ENCODE results near the gene UBE2O.

Gene UBE2O

DNA sequence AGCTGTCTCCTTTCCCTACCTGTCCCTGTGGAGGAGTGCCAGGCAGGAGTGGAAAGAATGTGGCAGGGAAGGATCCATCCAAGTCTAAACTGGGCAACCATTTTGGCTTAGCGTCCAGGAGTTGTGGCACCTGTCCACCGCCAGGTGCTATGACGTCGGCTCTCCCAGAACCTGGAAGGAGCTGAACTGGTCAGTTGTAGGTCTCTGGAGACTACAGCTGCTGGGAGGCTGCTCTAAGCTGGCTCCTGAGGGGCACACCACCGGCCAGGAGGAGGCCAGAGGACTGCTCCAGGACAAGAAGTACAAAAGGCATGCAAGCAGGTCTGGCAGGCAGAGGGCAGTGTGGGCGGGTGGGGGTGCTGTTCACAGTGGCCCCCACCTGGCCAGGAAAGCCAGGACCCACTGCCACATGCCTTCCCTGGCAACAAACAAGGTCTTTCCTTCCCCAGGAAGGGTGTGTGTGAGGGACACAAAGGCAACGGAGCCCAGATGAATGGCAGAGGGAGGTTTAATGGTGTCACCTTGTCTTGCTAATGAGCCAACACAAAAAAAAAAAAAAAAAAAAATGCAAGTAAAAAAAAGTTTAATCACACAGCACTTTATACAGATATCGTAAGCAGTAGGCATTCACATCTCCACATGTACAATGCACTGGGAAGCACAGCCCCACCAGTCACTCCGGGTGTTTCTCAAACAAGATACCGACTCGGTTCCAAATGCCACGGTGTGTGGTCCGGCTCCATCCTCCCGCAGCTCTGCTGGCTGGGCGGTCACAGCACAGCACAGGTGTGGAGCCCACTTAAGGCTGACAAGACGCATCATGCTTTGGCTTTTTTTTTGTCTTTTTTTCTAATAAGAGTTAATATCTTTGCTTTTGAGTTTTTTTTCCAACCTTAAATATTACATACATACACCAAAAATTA is 63.7 kb downstream of the UBE2O start:
- no peak overlapping the region for H3K9ac ChIP-seq
- H3K4me1 ChIP-seq: peaks cover 20 to 45% (median 38%) of the 10 kb centered on the region in 10 experiments
- no peak overlapping the region for H3K4me2 ChIP-seq
- peaks cover 17 to 28% (median 23%) of the 10 kb centered on the region in 11 experiments for H3K27me3 ChIP-seq
- H4K20me1 ChIP-seq: peaks cover 0 to 68% (median 31%) of the 10 kb centered on the region in 11 experiments; a peak in 18 of 22 replicates
- no peaks in the 10 kb centered on the region for H3K9me3 ChIP-seq (replicated peaks in 1 of 11)
- H3K4me3 ChIP-seq: no peak overlapping the region
- H3K36me3 ChIP-seq: peaks cover 30 to 56% (median 52%) of the 10 kb centered on the region in 11 experiments
- H3K27ac ChIP-seq: no peak overlapping the region
- no peak for TF ChIP-seq Cebpa-rat (IDR thresholded peaks at IDR 0.05)

GRCh38 chr17:76386966-76387765 is 65.8 kb downstream of the UBE2O start:
- Histone ChIP-seq H3K9ac (peak overlapping the region in 1 of 11 experiments; percentile 29; a peak in 1 of 22 replicates), H3K4me2 (peak overlapping the region in 9 of 11 experiments; percentile 12 to 100 (median 98); a peak in 12 of 22 replicates), H3K4me3 (no peak overlapping the region), H4K20me1 (peaks cover 0 to 68% (median 31%) of the 10 kb centered on the region in 11 experiments; a peak in 18 of 22 replicates), H3K27me3 (peaks cover 17 to 49% (median 43%) of the 10 kb centered on the region in 11 experiments), H3K4me1 (peaks cover 28 to 65% (median 56%) of the 10 kb centered on the region in 10 experiments), H3K36me3 (peaks cover 21 to 36% (median 33%) of the 10 kb centered on the region in 11 experiments), H3K27ac (no peak overlapping the region), H3K9me3 (replicated peaks in 1 of 11) (no peaks in the 10 kb centered on the region)
- TF ChIP-seq Cebpa-rat (IDR thresholded peaks at IDR 0.05): no peak

GRCh38 chr17:76385892-76386786 is 66.8 kb downstream of the UBE2O start:
- peak overlapping the region; percentile 58 to 77 (median 66); a peak in 18 of 20 replicates for H3K4me3 ChIP-seq
- TF ChIP-seq Cebpa-rat (IDR thresholded peaks at IDR 0.05): no peak
- H3K4me1 ChIP-seq: peaks cover 38 to 72% (median 65%) of the 10 kb centered on the region in 10 experiments
- no peaks in the 10 kb centered on the region for H3K9me3 ChIP-seq (replicated peaks in 1 of 11)
- H3K9ac ChIP-seq: peak overlapping the region in 2 of 11 experiments; percentile 76 to 81; a peak in 4 of 22 replicates
- peaks cover 0 to 67% (median 31%) of the 10 kb centered on the region in 11 experiments; a peak in 18 of 22 replicates for H4K20me1 ChIP-seq
- H3K27me3 ChIP-seq: peaks cover 17 to 59% (median 53%) of the 10 kb centered on the region in 11 experiments
- H3K4me2 ChIP-seq: peak overlapping the region; percentile 89 to 100 (median 99)
- peaks cover 14 to 26% (median 23%) of the 10 kb centered on the region in 11 experiments for H3K36me3 ChIP-seq
- H3K27ac ChIP-seq: no peak overlapping the region

GRCh38 chr17:76384987-76385891 is 67.7 kb downstream of the UBE2O start:
- Histone ChIP-seq H3K9me3 (replicated peaks in 1 of 11) (no peaks in the 10 kb centered on the region), H3K36me3 (peaks cover 5 to 17% (median 14%) of the 10 kb centered on the region in 11 experiments; a peak in 20 of 22 replicates), H4K20me1 (peaks cover 0 to 62% (median 31%) of the 10 kb centered on the region in 11 experiments; a peak in 18 of 22 replicates), H3K9ac (peak overlapping the region; percentile 65 to 83 (median 78); a peak in 21 of 22 replicates), H3K27ac (peak overlapping the region in 10 of 11 experiments; percentile 56 to 83 (median 78); a peak in 16 of 22 replicates), H3K4me3 (peak overlapping the region; percentile 58 to 77 (median 66)), H3K27me3 (peaks cover 17 to 68% (median 60%) of the 10 kb centered on the region in 11 experiments), H3K4me1 (peaks cover 39 to 76% (median 68%) of the 10 kb centered on the region in 10 experiments), H3K4me2 (peak overlapping the region; percentile 89 to 100 (median 99))
- TF ChIP-seq Cebpa-rat (IDR thresholded peaks at IDR 0.05): no peak

DNA sequence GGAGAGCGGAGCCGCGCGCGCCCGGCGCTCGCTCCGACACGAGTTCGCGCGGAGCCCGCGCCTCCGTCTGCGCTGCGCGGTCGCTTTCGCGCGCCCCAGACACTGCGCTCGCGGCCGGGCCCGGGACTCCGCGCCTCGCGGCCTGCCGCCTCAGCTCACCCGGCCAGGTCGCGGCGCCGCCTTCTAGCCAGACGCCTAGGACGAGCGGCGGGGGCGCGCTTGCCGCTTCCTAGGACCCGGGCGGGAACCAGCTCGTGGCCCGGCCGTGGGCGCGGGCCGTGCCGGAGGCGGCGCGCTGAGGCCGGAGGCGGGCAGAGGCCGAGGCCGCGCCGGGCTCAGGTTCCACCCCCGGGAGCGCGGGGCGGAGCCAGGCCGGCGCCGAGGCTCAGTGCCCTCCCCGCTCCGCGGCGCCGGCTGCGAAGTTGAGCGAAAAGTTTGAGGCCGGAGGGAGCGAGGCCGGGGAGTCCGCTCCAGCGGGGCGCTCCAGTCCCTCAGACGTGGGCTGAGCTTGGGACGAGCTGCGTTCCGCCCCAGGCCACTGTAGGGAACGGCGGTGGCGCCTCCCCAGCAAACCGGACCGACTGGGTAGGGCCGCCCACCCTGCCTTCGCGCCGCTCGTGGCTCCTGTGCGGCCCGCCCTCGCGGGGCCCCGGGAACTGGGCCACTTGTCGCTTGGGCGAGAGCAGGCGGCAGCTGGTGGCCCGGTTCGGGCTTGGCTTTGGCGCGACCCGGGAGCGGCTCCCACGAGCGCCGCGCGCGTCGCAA is 68.5 kb downstream of the UBE2O start, which contains the start of gene SPHK1:
SPHK1 (plus strand) TSS at position 388 of the 765 bp plus-strand sequence. CDS start 1,036 bp downstream, outside the sequence.
- Histone ChIP-seq H3K9ac (peak within 1 kb of the TSS; percentile 65 to 83 (median 78)), H3K4me2 (peak within 1 kb of the TSS; percentile 89 to 100 (median 99)), H3K27me3 (peaks cover 17 to 76% (median 60%) of the 10 kb centered on the region in 11 experiments), H3K27ac (peak within 1 kb of the TSS; percentile 49 to 83 (median 76); a peak in 21 of 22 replicates), H3K4me3 (peak within 1 kb of the TSS; percentile 58 to 77 (median 66)), H4K20me1 (peaks cover 0 to 56% (median 31%) of the 10 kb centered on the region in 11 experiments; a peak in 18 of 22 replicates), H3K4me1 (peaks cover 39 to 76% (median 67%) of the 10 kb centered on the region in 10 experiments), H3K9me3 (replicated peaks in 1 of 11) (no peaks in the 10 kb centered on the region), H3K36me3 (peaks cover 0 to 9% (median 7%) of the 10 kb centered on the region in 11 experiments; a peak in 10 of 22 replicates)
- no peak for TF ChIP-seq Cebpa-rat (IDR thresholded peaks at IDR 0.05)

GRCh38 chr17:76383546-76384221 is 69.3 kb downstream of the UBE2O start:
- Histone ChIP-seq H3K36me3 (peaks cover 0 to 2% (median under 1%) of the 10 kb centered on the region in 11 experiments; a peak in 5 of 22 replicates), H3K9me3 (replicated peaks in 1 of 11) (no peaks in the 10 kb centered on the region), H3K27ac (peak overlapping the region; percentile 49 to 83 (median 76); a peak in 21 of 22 replicates), H4K20me1 (peaks cover 0 to 51% (median 31%) of the 10 kb centered on the region in 11 experiments; a peak in 18 of 22 replicates), H3K9ac (peak overlapping the region; percentile 65 to 83 (median 78)), H3K4me2 (peak overlapping the region; percentile 89 to 100 (median 99)), H3K27me3 (peaks cover 17 to 79% (median 60%) of the 10 kb centered on the region in 11 experiments), H3K4me3 (peak overlapping the region; percentile 58 to 77 (median 66)), H3K4me1 (peaks cover 39 to 76% (median 67%) of the 10 kb centered on the region in 10 experiments)
- no peak for TF ChIP-seq Cebpa-rat (IDR thresholded peaks at IDR 0.05)

All from BLaER1 treated with 17β-estradiol and CSF1 and Interleukin-3, amounts not matched to agents 10 nM and 100 nM (cell line).